HG02870 (cell line): Measurements from ENCODE around the gene KBTBD7.

Source experiments
- ATAC-seq: cut with Tn5 transposase; IDR thresholded peaks from one replicate; pipeline ENCODE4 v1.9.1; 2021; ENCODE audit warnings: mild to moderate bottlenecking, moderate library complexity; ENCODE audit not compliant: unreplicated experiment

KBTBD7 gene, protein sequence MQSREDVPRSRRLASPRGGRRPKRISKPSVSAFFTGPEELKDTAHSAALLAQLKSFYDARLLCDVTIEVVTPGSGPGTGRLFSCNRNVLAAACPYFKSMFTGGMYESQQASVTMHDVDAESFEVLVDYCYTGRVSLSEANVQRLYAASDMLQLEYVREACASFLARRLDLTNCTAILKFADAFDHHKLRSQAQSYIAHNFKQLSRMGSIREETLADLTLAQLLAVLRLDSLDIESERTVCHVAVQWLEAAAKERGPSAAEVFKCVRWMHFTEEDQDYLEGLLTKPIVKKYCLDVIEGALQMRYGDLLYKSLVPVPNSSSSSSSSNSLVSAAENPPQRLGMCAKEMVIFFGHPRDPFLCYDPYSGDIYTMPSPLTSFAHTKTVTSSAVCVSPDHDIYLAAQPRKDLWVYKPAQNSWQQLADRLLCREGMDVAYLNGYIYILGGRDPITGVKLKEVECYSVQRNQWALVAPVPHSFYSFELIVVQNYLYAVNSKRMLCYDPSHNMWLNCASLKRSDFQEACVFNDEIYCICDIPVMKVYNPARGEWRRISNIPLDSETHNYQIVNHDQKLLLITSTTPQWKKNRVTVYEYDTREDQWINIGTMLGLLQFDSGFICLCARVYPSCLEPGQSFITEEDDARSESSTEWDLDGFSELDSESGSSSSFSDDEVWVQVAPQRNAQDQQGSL

DNA sequence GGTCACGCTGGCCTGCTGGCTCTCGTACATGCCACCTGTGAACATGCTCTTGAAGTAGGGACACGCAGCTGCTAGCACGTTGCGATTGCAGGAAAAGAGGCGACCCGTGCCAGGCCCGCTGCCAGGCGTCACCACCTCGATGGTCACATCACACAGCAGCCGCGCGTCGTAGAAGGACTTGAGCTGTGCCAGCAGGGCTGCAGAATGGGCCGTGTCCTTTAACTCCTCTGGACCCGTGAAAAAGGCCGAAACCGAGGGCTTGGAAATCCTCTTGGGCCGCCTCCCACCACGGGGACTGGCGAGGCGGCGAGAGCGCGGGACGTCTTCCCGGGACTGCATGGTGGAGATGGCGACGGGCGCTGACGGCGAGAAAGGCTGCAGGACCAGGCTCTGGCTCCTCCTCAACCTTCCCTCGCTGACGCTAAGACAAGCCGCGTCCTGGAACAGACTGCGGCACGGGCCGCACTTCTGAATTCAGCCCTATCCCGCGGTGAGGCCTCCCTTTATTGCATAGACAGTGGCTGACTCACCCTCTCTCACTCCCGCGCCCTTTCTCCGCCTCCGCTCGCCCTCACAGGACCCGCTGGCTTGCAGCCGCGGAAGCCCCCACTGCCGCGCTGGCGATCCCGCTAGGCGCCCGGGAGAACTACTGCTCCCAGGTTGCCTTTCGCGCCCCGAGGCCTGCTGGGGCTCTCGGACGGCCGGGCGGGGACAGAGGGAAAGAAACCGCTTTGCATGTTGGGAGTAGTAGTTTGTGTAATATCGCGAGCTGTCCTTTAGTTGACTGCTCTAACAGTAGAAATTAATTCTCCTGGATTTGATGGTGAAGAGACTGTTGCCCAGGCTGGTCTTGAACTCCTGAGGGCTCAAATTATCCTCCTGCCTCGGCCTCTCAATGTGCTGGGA lies at the start of gene KBTBD7:
Gene KBTBD7 (minus strand): TSS at position 651 of the 906 bp plus-strand sequence. CDS start 312 bp downstream, at position 339.
- peak; percentile 94 for ATAC-seq

DNA sequence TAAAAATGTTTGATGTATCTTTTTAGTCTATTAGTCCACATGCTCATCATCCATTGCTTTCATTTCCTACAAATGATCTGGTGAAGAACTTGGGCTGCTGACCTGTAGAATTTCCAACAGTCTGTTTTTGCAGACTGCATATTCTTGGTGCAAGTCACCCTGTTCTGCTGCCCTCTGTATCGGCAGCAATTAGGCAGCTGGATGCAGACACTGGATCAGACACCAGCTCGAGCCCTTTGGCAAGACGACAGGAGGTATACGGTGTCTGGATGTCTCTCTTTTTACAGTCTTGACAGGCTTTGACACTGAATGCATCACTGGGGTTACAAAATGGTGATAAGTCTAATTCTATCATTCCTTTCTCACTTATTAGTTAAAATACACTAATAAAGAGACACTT lies 47.3 kb upstream of the KBTBD7 start:
- no peak for ATAC-seq

GRCh38 chr13:41236369-41236768 lies 42.0 kb upstream of the KBTBD7 start:
- no peak for ATAC-seq

DNA sequence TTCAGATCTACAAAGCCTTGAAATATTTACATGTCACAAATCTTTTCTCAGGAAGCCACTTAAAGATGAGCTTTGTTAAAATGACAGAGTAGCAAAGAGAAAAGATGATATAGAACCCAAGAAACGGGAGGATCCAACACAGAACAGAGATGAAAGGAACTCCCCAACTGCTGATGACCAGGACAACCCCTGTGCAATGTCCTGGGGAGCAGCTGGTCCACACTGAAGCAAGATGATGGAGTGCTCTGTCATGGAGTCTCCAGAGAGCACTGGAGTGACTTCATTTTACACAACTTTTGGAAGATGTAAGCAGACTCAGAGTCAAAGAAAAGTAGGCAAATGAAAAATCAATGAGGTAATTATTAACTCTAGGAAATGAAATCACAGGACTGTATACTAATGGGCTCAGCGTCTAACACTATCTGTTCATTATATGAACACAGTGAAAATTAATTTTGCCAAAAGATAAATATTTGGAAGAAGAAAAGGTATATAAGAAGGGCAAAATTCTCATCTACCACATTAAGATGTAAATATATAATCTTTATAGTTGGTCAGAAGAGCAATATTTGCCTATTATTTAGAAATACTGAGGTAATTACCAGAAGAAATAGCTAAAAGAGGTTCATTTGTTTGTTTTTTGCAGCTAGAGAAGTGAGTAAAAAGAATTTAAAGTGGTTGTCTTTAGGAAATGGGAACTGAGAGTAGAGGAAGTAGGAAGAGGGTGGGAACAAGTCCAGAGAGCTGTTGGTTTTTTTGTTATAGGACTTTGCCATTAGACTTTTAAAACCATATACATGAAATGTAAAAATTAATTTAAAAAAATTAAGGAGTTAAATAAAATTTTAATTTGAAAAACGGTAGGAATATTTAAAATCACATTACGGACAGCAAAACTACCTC lies 38.5 kb upstream of the KBTBD7 start:
- ATAC-seq, result no peak

DNA sequence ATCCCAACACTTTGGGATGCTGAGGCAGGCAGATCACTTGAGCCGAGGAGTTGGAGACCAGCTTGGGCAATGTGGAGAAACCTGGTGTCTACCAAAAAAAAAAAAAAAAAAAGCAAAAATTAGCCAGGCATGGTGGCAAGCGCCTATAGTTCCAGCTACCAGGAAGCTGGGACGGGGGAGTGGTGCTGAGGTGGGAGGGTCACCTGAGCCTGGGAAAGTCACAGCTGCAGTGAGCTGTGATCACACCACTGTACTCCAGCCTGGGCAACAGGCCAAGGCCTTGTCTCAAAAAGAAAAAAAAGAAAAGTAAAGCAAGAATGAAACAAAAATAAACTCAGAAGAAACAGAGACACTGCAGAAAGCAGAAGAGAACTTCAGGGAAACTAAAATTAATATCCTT lies 37.4 kb upstream of the KBTBD7 start:
- ATAC-seq, result no peak

GRCh38 chr13:41231025-41231677 lies 36.8 kb upstream of the KBTBD7 start:
- no peak for ATAC-seq

DNA sequence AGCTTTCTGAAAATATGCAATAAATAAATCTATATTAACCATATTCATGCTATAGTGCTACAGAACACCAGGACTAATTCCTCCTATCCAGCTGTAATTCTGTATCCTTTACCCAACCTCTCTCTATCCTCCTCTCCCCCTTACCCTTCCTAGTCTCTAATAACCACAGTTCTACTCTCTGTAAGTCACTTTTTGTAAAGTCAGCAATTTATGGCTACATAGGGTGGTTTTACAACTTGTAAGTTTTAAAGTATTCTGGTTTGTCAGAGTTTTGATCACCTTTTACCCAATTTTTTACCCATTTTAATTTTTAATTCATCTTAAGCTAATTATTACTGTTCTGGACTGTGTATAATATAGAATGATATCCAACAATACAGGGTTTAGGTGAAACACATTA lies 35.0 kb upstream of the KBTBD7 start:
- no peak for ATAC-seq

GRCh38 chr13:41224113-41225110 lies 30.0 kb upstream of the KBTBD7 start:
- no peak for ATAC-seq

- ATAC-seq, result peak; percentile 69
Observed at GRCh38 chr13:41222259-41222852, 28.0 kb upstream of the KBTBD7 start.

DNA sequence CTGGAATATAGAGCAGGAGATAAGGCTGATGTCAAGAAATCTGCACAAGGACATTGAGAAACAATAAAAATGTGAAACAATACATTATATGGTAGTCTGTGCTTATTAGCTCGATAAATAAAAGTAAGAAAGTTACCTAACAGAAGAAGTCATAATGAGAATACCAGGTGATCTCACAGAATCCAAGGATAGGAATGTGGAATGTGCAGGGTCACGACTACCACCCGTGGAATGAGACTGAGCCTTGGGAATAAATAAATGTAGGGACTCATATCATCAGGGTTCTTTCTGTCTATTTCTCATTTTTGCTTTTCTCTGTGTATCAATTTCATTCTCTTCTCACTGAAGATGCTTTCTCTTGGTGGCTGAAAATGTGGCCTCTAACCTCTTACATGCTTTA lies 26.0 kb upstream of the KBTBD7 start:
- no peak for ATAC-seq

DNA sequence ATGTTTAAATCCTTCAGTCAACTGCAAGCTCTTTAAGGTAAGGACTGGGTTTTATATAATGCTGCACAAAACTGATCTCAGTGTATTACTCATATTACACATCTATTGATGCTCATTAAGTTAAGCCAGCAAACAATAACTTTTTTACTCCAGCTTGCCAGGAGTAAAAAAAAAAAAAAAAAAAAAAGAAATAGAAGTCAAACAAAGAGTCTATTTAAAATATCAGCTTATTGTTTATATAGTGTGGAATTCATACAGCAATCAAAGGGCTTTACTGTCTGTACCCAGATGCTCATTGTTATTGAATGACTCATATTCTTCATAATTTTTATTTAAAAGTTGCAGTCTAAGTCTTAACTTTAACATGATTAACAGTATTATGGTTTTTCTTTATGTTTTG lies 21.8 kb upstream of the KBTBD7 start:
- ATAC-seq, result no peak

- ATAC-seq, result no peak
Observed at GRCh38 chr13:41213919-41214318, 19.6 kb upstream of the KBTBD7 start.

DNA sequence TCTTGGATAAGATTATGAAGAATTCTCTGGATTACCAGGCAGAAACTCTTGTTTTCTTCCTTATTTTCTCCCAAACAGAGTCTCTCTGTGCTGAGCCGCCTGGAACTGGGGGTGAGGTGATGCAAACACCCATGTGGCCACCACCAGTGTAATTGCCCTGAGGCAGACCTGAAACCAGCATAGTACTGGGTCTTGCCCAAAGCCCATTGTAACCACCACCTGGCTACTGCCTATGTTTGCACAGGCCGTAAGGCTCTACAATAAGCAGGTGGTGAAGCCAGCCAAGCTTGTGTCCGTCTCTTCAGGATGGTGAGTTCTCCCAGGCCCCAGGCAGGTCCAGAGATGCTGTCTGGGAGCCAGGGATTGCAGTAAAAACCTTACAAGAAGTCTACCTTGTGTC lies 18.9 kb upstream of the KBTBD7 start:
- no peak for ATAC-seq

DNA sequence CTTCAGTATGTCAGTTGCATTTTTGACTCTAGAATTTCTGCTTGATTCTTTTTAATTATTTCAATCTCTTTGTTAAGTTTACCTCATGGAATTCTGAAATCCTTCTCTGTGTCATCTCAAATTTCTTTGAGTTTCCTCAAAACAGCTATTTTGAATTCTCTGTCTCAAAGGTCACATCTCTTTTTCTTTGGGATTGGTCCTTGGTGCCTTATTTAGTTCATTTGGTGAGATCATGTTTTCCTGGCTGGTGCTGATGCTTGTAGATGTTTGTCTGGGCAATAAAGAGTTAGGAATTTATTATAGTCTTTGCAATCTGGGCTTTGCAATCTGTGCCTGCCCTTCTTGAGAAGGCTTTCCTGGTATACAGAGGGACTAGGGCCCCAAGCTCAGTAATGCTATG lies 18.5 kb upstream of the KBTBD7 start:
- ATAC-seq, result no peak

GRCh38 chr13:41211062-41211461 lies 16.7 kb upstream of the KBTBD7 start:
- no peak for ATAC-seq

DNA sequence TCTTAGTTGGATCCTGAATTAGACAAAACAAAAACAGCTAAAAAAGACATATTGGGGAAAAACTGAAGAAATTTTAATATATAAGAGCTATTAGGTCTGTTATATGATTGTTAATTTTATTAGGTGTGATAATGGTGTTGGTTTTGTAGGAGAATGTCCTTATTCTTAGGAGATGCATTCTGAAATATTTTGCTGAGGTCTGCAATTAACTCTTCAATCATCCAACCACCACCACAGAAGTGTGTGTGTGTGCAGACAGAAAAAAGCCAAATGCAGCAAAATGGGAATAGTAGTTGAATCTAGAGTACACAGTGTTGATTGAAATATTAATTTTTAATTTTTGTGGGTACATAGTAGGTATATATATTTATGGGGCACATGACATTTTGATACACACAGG lies 12.1 kb upstream of the KBTBD7 start:
- no peak for ATAC-seq

- no peak for ATAC-seq
Observed at GRCh38 chr13:41203810-41204209, 9.4 kb upstream of the KBTBD7 start.

- no peak for ATAC-seq
Observed at GRCh38 chr13:41200126-41200525, 5.8 kb upstream of the KBTBD7 start.
